Fibroblast of skin of abdomen (primary cell): ENCODE measurements around the gene RBMS2.
"Not testable (repeated sequence)": the region's sequence is repeated elsewhere in the genome, so short reads cannot be mapped to it uniquely, and the experiment has no call there.

Source experiments
- DNase-seq: peaks from one replicate; pipeline ENCODE4 v3.0.0-alpha.2; 2013

Gene RBMS2

DNA sequence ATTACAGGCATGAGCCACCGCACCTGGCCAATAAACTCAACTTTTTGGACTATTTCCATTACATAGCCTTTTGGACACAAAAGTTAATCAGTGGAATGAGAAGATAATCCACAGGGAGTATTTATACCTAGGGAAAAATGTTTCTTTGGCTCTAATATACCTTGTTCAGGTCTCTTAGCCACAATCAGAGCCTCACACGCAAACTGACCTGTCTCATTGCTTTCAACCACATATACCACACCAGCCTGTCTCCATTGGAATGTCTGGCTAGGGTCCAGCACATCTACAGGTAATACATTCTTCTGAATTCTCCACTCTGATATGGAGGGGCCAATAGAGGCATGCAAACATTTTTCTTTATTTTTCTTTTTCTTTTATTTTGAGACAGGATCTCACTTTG lies 3.8 kb upstream of the RBMS2 start:
- no peak for DNase-seq

DNA sequence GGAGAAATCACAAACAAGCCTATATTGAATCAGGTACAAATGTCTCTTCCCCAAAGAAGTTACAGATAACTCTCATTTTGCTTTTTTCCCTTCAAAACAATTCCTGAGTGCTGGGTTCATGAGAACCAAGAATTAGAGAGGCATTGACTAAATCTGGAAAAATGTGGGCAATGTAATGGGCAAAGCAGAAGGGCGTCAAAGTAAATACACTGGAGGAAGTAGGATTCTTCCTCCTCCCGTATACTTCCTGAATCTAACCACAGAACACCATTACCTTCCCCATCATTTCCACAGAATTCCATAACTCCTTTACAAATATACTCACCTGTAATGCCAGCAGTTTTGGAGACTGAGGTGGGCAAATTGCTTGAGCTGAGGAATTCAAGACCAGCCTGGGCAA lies 3.0 kb upstream of the RBMS2 start:
- peak; percentile 24 for DNase-seq

DNA sequence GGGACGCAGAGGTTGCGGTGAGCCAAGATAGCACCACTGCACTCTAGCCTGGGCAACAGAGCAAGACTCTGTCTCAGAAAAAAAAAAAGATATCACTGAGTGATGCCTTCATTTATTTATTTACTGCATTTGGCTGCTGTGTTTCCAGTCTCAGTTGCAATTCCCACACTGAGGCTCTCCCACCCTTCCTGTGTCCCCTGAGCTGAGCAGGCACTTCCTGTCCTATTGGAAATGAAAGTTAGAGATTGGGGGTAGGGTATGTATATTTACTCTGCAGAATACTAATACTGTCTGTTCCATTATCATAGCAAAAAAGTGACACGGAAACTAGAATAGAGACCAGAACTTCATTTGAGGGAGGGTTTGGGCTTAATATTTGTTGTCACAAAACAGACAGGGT lies 1.6 kb upstream of the RBMS2 start:
- DNase-seq: no peak

DNA sequence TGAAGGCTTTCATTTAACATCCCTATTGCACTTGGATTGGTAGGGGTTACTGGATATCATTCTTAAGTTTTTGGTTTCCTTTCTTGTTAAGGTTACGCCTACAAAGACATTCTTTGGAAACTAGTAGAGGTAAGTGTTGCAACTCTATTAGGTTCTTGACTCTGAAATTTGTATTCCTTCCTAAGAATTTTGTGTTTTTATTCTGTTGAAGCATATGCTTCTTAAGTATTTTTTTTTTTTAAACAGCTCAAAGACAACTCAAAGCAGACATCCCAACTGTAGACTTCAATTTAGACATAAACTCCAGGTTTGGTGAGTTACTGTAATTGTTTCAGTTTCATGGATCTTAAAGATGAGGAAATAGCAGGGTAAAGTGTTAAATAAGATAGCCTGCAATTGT lies 1.1 kb upstream of the RBMS2 start:
- no peak for DNase-seq

DNA sequence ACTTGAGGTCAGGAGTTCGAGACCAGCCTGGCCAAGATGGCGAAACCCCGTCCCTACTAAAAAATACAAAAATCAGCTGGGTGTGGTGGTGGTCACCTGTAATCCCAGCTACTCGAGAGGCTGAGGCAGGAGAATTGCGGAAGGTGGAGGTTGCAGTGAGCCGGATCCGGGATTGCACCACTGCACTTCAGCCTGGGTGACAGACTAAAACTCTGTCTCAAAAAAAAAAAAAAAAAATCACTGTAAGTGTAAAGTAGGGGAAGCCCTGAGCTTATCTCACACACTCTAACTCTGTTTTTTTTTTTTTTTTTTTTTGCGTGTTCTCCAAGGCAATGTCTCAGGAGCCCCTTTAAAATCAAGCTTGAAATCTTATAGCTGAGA lies 421 bp upstream of the RBMS2 start:
- no peak for DNase-seq

DNA sequence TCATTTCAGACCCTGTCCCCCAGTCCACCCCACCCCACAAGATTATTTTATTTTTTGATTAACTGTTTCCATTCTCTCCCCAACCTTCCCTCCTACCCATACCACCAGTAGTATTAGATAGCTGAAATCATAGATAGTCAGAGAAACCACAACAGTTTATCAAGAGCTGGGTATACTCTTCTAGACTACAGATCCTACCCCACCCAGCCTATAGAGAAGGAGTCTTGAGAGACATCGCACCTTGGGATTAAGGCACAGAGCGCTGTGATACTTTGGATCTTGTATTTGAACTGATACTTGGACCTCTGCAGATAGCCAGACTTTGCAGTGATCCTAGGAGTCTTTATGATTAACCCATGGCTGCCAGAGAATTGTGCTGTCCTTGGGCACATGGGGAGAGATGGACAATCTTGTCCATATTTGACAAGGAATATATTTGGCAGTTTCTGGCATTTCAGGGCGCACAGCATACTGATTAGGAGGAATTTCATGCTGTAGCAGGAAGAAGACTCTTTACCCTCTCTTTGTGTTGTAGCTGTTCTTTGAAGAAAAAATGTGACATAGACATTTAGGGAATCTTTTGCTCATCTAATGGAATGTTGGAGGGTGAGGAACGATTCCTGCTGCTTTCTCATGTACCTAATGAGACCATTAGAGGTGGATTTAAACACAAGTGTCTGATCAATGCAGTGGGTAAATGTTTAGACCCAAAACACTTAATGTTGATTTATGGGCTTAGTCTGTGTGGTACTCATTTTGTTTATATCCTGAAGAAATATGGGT lies 982 bp downstream of the RBMS2 start:
- DNase-seq: peak; percentile 46

DNA sequence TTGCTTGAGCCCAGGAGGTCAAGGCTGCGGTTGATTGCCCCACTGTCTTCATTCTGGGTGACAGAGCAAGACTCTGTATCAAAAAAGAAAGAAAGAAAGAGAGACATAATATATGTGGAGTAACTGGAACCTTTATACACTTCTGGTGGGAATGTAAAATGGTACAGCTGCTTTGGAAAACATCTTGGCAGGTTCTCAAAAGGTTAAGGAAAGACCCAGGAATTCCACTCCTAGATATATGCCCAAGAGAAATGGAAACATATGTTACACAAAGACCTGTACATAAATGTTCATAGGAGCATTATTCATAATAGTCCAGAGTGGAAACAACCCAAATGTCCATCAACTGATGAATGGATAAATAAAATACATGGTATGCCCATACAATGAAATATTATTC lies 7.2 kb downstream of the RBMS2 start:
- peak; percentile 45 for DNase-seq

DNA sequence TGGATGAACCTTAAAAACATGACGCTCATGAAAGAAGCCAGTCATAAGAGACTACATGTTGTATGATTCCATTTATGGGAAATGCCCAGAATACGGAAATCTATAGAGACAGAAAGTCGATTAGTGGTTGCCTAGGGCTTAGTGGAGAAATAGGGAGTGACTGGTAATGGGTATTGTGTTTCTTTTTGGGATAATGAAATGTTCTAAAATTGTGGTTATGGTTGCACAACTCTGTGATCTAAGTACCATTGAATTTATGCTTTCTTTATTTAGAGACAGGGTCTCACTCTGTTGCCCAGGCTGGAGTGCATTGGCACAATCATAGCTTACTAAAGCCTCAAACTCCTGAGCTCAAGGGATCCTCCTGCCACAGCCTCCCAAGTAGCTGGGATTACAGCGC lies 8.0 kb downstream of the RBMS2 start:
- DNase-seq: no peak

DNA sequence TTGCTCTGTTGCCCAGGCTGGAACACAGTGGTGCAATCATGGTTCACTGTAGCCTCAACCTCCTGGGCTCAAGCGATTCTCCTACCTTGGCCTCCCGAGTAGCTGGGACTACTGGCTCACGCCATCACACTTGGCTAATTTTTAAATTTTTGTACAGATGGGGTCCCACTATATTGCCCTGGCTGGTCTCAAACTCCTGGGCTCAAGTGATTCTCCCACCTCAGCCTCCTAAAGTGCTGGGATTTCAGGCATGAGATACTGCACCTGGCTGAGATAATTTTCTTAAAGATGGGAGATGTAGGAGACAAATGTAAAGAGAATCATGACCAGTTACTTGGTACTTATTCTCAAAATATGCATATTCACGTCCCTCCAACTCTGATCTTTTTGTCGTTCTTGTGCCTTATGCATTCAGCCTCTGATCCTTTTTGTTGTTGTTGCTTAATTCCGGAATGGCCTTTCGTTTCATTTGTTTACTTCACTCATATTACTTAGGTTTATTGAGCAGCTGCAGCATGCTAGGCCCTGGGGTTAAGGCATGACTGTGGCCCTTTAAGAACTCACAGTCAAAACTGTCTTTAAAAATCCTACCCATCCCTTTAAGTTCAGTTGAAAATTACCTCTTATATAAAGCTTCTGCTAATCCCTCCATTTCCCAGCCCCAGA lies 8.9 kb downstream of the RBMS2 start:
- no peak for DNase-seq

DNA sequence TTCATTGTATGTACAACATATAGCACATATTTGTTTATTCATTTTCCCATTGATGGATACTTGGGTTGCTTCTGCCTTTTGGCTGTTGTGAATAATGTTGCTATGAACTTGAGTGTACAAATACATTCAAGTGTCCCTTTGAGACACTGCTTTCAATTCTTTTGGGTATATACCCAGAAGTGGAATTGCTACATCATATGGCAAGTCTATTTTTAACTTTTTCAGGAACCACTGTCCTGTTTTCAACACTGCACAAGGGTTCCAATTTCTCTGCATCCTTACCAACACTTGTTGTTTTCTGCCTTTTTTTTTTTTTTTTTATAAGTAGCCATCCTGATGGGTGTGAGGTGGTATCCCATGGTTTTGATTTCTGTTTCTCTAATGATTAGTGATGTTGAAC lies 15.9 kb downstream of the RBMS2 start:
- DNase-seq: no peak

DNA sequence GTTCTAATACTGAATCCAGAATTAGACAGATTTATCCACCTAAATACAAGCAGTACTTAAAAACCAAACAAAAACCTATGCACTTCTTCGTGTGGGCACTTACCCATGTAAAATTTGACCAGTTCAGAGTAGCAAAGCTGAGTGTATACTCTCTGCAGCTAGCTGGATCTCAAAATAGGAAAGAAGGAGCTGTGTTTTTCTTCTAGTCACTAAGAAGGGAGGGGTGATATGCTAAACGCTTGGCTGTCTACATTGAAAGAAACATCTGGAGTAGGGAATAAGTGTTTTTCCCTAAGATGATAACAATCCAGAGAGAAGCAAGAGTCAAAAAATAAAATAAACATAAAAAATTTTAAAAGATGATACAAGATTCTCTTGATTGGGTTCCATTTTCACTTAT lies 20.0 kb downstream of the RBMS2 start:
- DNase-seq: no peak

DNA sequence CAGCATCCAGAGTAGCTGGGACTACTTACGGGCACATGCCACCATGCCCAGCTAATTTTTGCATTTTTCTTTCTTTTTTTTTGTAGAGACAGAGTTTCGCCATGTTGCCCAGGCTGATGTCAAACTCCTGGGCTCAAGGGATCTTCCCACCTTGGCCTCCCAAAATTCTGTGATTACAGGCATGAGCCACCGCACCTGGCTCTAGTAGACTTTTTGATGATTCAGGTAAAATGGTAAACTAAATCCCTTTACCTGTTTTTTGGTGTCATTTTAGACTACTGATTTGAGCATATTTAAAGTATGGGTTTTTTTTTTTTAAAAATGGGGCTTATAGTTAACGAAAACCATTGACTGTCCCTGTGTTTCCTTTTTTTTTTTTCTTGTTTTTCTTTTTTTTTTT lies 20.5 kb downstream of the RBMS2 start:
- no peak for DNase-seq

DNA sequence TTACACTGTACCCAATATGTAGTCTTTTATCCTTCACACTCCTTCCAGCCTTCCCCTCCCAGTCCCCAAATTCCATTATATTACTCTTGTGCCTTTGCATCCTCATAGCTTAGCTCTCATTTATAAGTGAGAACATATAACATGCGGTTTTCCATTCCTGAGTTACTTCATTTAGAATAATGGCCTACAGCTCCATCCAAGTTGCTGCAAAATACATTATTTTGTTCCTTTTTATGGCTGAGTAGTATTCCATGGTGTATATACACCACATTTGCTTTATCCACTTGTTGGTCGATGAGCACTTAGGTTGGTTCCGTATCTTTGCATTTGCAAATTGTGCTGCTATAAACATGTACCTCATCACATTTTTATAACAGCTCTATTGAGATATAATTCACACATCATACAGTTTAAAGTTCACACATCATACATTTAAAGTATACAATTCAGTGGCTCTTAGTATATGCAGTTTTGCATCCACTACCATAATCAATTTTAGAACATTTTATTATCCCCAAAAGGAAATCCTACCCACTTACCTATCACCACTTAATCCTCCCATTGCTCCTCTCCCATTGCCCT lies 23.5 kb downstream of the RBMS2 start:
- DNase-seq: no peak

DNA sequence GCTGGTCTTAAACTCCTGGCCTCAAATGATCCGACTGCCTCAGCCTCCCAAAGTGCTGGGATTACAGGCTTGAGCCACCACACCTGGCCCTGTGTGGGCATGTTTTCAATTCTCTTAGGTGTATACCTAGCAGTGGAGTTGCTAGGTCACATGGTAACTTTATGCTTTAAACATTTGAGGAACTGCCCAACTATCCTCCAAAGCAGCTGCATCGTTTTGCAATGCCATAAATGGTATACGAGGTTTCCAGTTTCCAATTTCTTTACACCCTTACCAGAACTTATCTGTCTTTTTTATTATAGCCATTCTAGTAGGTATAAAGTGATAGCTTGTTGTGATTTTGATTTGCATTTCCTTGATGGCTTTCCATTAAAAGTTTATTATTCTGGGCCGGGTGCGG lies 25.1 kb downstream of the RBMS2 start:
- DNase-seq: no peak

DNA sequence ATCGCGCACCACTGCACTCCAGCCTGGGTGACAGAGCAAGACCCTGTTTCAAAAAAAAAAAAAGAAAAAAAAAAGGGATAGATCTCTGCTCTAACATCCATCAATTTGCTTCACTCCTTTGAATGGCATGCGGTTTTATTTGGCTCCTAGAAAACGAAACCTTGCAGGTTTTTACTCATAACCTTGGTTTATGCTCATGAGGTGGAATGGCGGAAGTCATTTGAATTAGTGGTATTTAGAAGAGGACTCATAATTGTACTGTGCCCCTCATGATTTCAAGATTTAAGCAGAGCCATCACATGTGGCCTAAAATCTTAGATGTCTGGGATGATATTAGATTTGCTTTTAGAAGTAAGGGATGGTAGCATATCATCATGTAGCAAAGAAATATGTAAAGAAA lies 29.4 kb downstream of the RBMS2 start:
- DNase-seq: no peak

DNA sequence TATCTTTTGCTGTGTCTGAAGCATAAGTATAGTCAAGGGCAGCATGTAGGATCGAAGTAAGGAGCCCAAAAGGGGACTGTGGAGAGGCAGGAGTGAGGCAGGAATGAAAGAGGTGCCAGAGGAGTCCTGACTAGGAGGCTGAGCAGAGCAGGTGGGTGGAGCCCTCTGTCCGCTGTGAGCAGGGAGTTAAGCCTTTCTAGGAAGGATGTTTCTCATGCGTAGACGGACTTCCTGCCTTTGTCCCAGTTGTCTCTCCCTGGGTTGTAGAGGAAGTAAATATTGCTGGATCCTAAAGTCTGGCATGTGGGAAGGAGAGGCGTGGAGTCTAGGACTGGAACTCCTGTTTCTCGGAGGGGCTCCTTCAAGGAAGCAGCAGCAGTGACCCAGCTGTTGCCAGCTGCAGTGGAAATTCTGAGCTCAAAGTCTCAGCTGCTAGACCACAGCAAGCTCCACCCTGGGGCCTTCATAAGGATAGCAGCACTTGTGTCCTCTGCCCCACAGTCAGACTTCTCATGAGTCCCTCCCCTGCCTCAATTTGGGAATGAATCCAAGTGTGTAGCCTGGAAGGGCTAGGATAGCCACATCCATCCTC lies 44.0 kb downstream of the RBMS2 start:
- peak; percentile 62 for DNase-seq

DNA sequence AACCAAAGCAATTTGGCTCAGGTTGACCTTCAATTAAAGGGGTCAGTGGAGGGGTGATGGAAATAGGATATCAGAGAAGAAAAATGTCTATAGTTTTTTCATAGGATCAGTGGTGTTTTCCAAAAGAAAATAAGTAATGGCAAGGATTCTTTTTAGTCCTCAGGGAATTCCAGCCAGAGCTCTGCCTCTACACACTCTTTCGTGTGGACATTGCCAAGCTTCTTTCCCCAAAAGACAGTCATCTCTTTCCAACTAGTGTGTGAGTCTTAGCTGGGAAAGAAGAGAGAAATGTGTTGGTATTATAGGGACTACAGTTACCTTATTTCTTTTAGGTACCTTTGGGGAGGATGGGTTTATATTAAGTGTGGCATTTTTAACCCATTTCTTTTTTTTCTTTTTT lies 46.5 kb downstream of the RBMS2 start:
- DNase-seq: no peak

DNA sequence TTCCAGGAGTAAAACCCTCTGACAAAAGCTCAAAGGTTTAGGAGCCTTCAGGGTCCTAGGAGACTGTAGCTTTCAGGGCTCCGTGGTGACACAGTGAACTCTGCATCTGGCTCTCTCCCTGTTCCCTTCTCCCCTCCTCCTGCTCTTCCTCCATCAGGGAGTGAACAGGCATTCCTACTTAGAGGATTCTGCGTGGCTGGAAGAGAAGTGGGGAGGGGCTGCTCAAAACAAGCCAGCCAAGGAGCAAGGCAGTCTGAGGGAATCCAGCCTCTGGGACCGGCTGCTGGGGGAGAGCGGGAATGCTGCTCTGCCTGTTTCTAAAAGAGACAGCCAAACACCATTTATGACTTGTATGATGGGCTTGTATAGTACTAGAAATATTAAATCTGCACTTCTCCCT lies 49.5 kb downstream of the RBMS2 start:
- peak; percentile 31 for DNase-seq

DNA sequence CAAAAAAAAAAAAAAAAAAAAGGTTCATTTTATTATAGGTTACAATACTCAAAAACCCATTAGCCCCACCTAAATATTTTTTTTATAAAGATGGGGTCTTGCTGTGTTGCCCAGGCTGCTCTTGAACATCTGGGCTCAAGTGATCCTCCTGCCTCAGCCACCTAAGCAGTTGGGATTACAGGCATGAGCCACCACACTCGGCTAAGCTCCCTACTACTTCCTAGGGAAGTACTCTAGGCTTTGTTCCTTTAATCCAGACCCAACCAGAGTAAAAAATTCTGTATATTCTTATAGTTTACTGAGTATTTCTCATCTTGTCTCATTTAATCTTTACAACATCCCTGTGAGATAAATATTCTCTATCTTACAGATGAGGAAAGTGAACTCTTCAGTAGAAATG lies 50.7 kb downstream of the RBMS2 start:
- DNase-seq: no peak

DNA sequence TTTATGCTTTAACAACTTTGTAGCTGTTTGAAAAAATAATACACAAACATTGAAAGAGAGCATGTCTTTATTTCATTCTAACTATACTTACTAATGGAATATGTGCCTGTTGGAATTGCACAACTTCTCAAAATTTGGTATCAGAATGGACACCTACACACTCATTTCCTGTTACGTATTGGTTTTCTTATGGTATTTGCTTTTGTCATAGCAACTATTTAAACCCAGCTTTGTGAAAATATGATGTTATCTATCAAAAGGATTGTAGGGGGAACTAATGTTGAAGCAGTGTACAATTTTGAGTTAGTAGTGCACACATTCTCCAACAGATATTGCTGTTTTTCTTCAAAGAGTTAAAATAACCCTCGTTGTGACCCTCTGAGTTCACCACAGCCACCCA lies 52.6 kb downstream of the RBMS2 start:
- DNase-seq: no peak

DNA sequence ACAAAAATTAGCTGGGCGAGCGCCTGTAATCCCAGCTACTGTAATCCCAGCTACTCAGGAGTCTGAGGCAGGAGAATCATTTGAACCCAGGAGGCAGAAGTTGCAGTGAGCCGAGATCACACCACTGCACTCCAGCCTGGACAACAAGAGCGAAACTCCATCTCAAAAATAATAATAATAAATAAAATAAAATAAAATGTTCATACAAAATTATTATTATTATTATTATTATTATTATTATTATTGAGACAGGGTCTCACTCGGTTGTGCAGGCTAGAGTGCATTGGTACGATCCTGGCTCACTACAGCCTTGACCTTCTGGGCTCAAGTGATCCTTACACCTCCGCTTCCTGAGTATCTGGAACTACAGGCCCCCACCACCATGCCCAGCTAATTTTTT lies 55.6 kb downstream of the RBMS2 start:
- DNase-seq: not testable (repeated sequence)

DNA sequence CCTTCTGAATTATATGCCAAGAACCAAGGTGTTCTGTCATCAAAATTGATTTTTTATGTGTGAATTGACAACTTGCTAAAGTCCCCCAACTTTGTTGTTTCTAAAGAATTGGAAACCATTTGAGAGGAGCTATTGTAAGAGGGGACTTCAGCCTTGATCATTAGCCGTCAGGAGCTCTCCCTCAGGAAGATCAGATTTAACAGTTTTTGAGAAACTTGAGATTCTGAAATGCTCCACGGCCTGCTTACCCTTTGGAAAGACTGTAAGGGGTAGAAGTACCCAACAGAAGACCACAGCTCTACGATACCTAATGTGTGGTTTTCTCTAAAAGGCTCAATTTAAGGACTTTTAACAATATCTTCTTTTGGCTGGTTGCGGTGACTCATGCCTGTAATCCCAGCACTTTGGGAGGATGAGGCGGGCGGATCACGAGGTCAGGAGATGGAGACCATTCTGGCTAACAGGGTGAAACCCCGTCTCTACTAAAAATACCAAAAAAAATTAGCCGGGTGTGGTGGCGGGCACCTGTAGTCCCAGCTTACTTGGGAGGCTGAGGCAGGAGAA lies 57.4 kb downstream of the RBMS2 start:
- no peak for DNase-seq

DNA sequence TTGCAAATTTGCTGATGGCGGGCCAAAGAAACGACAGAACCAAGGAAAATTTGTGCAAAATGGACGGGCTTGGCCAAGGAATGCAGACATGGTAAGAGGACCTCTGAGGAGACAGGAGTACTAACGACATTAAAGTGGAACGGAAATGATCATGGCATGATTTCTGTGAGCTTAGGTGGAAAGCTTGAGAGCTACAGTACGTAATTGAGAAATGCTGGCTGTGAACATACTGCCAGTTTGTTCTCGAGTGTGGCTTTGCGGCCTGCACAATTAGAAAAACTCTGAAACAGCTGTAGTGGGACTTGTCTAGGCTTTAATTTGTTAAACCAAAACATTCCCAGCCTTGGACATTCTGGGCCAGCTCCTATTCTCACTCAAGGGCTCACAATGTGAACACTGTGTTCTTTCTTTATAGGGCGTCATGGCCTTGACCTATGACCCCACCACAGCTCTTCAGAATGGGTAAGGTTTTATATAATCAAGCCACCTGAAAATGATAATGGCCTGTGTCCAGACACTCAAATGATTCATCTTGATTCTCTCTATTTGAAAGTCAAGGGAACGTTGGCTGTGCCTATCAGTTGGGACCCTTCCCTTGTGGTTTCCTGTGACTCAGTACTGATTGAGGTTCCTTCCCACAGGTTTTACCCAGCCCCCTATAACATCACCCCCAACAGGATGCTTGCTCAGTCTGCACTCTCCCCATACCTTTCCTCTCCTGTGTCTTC lies 60.0 kb downstream of the RBMS2 start:
- peak; percentile 17 for DNase-seq
